Sigmoid colon (tissue), 7 donors: ENCODE results near the gene OLFML1. TPM values are rescaled to one million over a fixed set of nuclear protein-coding genes. Genes with fewer than 3 reads are reported as not detected.

Experiments
- DNase-seq: peaks from one replicate; pipeline ENCODE4 v3.0.0-alpha.2; 2019
- H3K27ac ChIP-seq, 4 donors: fragments of 200-600 bp; sonication (generic); one replicate each; pipeline ENCODE4 v1.5.1; 2016 to 2019; ENCODE audit warnings: mild to moderate bottlenecking in 1 of 4
- H3K27me3 ChIP-seq, 3 donors: fragments of 200-600 bp; sonication (generic); one replicate each; pipeline ENCODE4 v1.5.1; 2019; ENCODE audit warnings: mild to moderate bottlenecking in 1 of 3
- H3K36me3 ChIP-seq, 4 donors: fragments of 200-600 bp; sonication (generic); one replicate each; pipeline ENCODE4 v1.5.1; 2016 to 2019
- H3K4me1 ChIP-seq, 4 donors: fragments of 200-600 bp; sonication (generic); one replicate each; pipeline ENCODE4 v1.5.1; 2017 to 2019
- H3K4me3 ChIP-seq, 4 donors: fragments of 200-600 bp; sonication (generic); one replicate each; pipeline ENCODE4 v1.5.1; 2017 to 2019; ENCODE audit warnings: mild to moderate bottlenecking in 2 of 4, moderate library complexity in 1 of 4
- H3K9me3 ChIP-seq, 4 donors: fragments of 200-600 bp in 3 of 4; sonication (generic) in 3 of 4; one replicate each; pipeline versions ENCODE4 v1.5.1 to v1.6.1; 2013 to 2019
- EP300 ChIP-seq, 4 donors: sonication (generic); formaldehyde crosslinking; IDR thresholded peaks; one replicate each; pipeline ENCODE4 v1.6.1; 2017; ENCODE audit warnings: antibody characterized with exemption in 4 of 4
- POLR2A ChIP-seq, 2 donors: fragments of 450-650 bp; IDR thresholded peaks; one replicate each; pipeline ENCODE4 v1.6.1; 2016; ENCODE audit warnings: antibody characterized with exemption in 2 of 2, mild to moderate bottlenecking in 2 of 2, moderate library complexity in 2 of 2
- POLR2AphosphoS5 ChIP-seq, 4 donors: sonication (generic); formaldehyde crosslinking; IDR thresholded peaks; one replicate each; pipeline ENCODE4 v1.6.1; 2017; ENCODE audit warnings: antibody characterized with exemption in 4 of 4
- WGBS, 2 donors: extraction: QIAGEN DNeasy Blood & Tissue Kit; methylation state at CpG; one replicate each; pipeline ENCODE4 v1.1.7; 2013; 5-methylcytosine and 5-hydroxymethylcytosine counted together
- intact Hi-C: fragments of 100-400 bp; cut with DNase I; formaldehyde crosslinking; loops from one replicate; pipeline ENCODE4 v1.15.1; 2023
- polyA plus RNA-seq, 3 donors: library from polyadenylated mRNA; stranded (reverse); fragments of 200-250 nt; gene quantifications; one replicate each; pipeline ENCODE4 v1.2.3, GENCODE V29; 2013
- total RNA-seq, 4 donors: library from RNA; depleted of rRNA; stranded (reverse); fragments of >200 nt; gene quantifications; one replicate each; pipeline ENCODE4 v1.1.0, GENCODE V29; 2016
- TF ChIP-seq, protein P1 (sequence below), 4 experiments: fragments of 450-650 bp in 3 of 4; fragments of 200-600 bp in 1 of 4; IDR thresholded peaks; one replicate each; pipeline ENCODE4 v1.5.1; 2016 to 2019; ENCODE audit warnings: antibody characterized with exemption in 4 of 4, mild to moderate bottlenecking in 3 of 4, moderate library complexity in 2 of 4
- donor health status: healthy with polysubstance abuse.
- donor health status: Bipolar disorder and iron deficiency.
- donor health status: healthy.

The OLFML1 gene
- total and polyA plus RNA-seq, 7 donors: 1.8 to 14.7 (median 4.9) TPM; not detected in 1

GRCh38 chr11:7522546-7522945 is 37.2 kb downstream of the OLFML1 start:
- intact Hi-C loops: no loop called here
- 91 to 95% methylated on average over 4 of the region's 4 CpGs for WGBS, 2 donors
- no peak overlapping the region for H3K4me3 ChIP-seq
- H3K9me3 ChIP-seq: no peaks in the 10 kb centered on the region
- peak overlapping the region in 2 of 4 donors; percentile 18 to 32 for H3K27ac ChIP-seq
- peaks cover 0 to 5% (median 2%) of the 10 kb centered on the region in 4 donors for H3K4me1 ChIP-seq
- no peaks in the 10 kb centered on the region for H3K27me3 ChIP-seq
- no peaks in the 10 kb centered on the region for H3K36me3 ChIP-seq
- TF ChIP-seq, protein P1, sequence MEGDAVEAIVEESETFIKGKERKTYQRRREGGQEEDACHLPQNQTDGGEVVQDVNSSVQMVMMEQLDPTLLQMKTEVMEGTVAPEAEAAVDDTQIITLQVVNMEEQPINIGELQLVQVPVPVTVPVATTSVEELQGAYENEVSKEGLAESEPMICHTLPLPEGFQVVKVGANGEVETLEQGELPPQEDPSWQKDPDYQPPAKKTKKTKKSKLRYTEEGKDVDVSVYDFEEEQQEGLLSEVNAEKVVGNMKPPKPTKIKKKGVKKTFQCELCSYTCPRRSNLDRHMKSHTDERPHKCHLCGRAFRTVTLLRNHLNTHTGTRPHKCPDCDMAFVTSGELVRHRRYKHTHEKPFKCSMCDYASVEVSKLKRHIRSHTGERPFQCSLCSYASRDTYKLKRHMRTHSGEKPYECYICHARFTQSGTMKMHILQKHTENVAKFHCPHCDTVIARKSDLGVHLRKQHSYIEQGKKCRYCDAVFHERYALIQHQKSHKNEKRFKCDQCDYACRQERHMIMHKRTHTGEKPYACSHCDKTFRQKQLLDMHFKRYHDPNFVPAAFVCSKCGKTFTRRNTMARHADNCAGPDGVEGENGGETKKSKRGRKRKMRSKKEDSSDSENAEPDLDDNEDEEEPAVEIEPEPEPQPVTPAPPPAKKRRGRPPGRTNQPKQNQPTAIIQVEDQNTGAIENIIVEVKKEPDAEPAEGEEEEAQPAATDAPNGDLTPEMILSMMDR (IDR thresholded peaks at IDR 0.05): no peak
- TF ChIP-seq POLR2A (IDR thresholded peaks at IDR 0.05): no peak
- DNase-seq: no peak

- 77 to 87% methylated on average over 6 of the region's 6 CpGs for WGBS, 2 donors
- no peaks in the 10 kb centered on the region for H3K9me3 ChIP-seq
- DNase-seq: no peak
- no peak overlapping the region for H3K4me3 ChIP-seq
- TF ChIP-seq POLR2AphosphoS5 (IDR thresholded peaks at IDR 0.05) (no peak), EP300 (IDR thresholded peaks at IDR 0.05) (no peak)
- H3K27ac ChIP-seq: peak overlapping the region in 2 of 4 donors; percentile 14 to 18
- intact Hi-C loops: no loop called here
- H3K4me1 ChIP-seq: peaks cover 0 to 5% (median 2%) of the 10 kb centered on the region in 4 donors
- no peaks in the 10 kb centered on the region for H3K36me3 ChIP-seq
- no peaks in the 10 kb centered on the region for H3K27me3 ChIP-seq
Measured at GRCh38 chr11:7523416-7524210, 38.3 kb downstream of the OLFML1 start.

DNA sequence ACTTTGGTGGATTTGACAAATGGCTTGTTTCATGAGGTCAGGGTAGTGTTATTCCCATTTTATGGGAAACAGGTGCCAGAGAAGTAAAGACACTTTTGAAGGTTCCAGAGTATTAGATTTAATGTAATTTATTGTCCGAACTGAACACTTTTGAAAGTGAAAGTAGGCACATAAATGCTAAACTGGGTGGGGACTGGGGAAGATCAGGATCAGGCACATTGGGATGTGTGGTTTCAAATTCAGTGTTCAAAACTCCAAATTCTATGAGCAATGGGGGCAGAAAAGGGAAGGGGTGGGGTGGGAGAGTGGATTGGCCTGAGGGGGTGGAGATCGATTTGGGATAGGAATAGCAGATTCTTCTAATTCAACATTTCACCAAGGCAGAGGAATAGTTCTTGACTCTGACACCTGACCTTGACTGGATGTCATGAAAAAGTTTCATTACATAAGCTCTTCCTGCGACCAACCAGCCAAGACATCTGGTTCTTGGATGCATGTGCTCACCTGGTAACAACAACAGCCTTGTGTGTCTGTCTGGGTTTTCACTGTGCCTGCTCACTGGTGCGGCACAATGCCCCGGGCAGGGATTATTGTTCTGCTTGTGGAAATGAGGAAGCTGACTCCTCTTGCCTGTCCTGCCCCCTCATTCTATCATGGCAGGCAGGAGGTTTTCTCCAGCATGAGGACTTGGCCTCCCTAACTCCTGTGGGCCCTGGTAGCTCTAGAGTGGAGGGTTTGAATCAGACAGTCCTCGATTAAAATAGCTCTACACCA is 39.3 kb downstream of the OLFML1 start:
- Histone ChIP-seq H3K27ac (peak overlapping the region in 1 of 4 donors; percentile 14), H3K4me1 (peaks cover 0 to 5% (median 2%) of the 10 kb centered on the region in 4 donors)
- intact Hi-C loops: no loop called here

DNA sequence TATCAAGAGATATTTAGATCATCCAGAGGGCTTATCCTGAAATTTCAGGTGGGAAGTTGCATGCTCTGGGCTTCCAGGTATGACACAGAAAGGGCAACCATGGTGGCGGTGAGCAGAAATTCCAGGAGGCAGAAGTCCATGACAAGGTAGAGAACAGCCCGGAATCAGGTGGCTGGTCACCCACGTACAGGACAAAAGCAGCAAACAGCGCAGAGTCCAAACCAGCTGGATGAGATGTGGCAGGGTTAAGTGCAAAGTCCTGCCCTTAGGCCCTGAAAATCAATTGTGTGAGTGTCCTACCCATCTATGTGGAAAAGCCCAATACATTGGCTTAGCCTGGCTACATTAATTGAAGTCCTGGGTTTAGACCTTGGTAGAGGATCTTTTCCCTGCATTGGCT is 40.1 kb downstream of the OLFML1 start:
- Histone ChIP-seq H3K36me3 (no peaks in the 10 kb centered on the region), H3K4me1 (peaks cover 0 to 5% (median 2%) of the 10 kb centered on the region in 4 donors), H3K27ac (no peak overlapping the region), H3K27me3 (no peaks in the 10 kb centered on the region), H3K4me3 (no peak overlapping the region), H3K9me3 (no peaks in the 10 kb centered on the region)
- TF ChIP-seq EP300 (IDR thresholded peaks at IDR 0.05) (no peak), POLR2AphosphoS5 (IDR thresholded peaks at IDR 0.05) (no peak), POLR2A (IDR thresholded peaks at IDR 0.05) (no peak)
- TF ChIP-seq, protein P1 (IDR thresholded peaks at IDR 0.05): no peak
- intact Hi-C loops: no loop called here
- no peak for DNase-seq
- WGBS, 2 donors: 96 to 98% methylated on average over 4 of the region's 4 CpGs

More for the DNA sequence above, 39.3 kb downstream of the OLFML1 start:
- no peak overlapping the region for H3K4me3 ChIP-seq
- WGBS, 2 donors: 77 to 81% methylated on average over 6 of the region's 6 CpGs
- no peaks in the 10 kb centered on the region for H3K9me3 ChIP-seq
- TF ChIP-seq POLR2A (IDR thresholded peaks at IDR 0.05) (no peak), EP300 (IDR thresholded peaks at IDR 0.05) (no peak), POLR2AphosphoS5 (IDR thresholded peaks at IDR 0.05) (no peak)
- TF ChIP-seq, protein P1 (IDR thresholded peaks at IDR 0.05): no peak
- no peak for DNase-seq
- no peaks in the 10 kb centered on the region for H3K27me3 ChIP-seq
- H3K36me3 ChIP-seq: no peaks in the 10 kb centered on the region

GRCh38 chr11:7527029-7527428 is 41.7 kb downstream of the OLFML1 start:
- peaks cover 0 to 5% (median 2%) of the 10 kb centered on the region in 4 donors for H3K4me1 ChIP-seq
- no peaks in the 10 kb centered on the region for H3K36me3 ChIP-seq
- intact Hi-C loops: no loop called here
- no peaks in the 10 kb centered on the region for H3K9me3 ChIP-seq
- no peak overlapping the region for H3K27ac ChIP-seq
- no peak overlapping the region for H3K4me3 ChIP-seq
- DNase-seq: no peak
- 43 to 89% methylated on average over 1 of the region's 1 CpG for WGBS, 2 donors
- no peaks in the 10 kb centered on the region for H3K27me3 ChIP-seq
- TF ChIP-seq POLR2AphosphoS5 (IDR thresholded peaks at IDR 0.05): no peak
- no peak for TF ChIP-seq POLR2A (IDR thresholded peaks at IDR 0.05)
- TF ChIP-seq EP300 (IDR thresholded peaks at IDR 0.05): no peak
- TF ChIP-seq, protein P1 (IDR thresholded peaks at IDR 0.05): no peak
